ENCODE measurements around the gene JMJD6. TPM values are rescaled to one million over a fixed set of nuclear protein-coding genes. Genes with fewer than 3 reads are reported as not detected.
A peak's percentile ranks its signal among the peaks of the same experiment; 100 is the strongest.

The JMJD6 gene
- total and polyA plus RNA-seq, 2 of the 8 experiments (the other 6 are each of a cell fraction or from before 2014, with no cell fraction given) = 8.6 to 18.6 TPM

- no peak for TF ChIP-seq ATF2 (IDR thresholded peaks at IDR 0.05; ENCODE audit: low read length)
- TF ChIP-seq RNF2 (IDR thresholded peaks at IDR 0.05; ENCODE audit: borderline replicate concordance, low read depth, low read length, missing control alignments, poor library complexity, severe bottlenecking) = no peak
- peak; percentile 75; the same call in 1 of the 2 replicates for TF ChIP-seq KDM5A (IDR thresholded peaks at IDR 0.05; ENCODE audit: low read length)
- no peak for TF ChIP-seq TCF12 (IDR thresholded peaks at IDR 0.05; ENCODE audit: low read depth, low read length)
- no peak for TF ChIP-seq SP1 (IDR thresholded peaks at IDR 0.05; ENCODE audit: low read depth, low read length)
- no peak for TF ChIP-seq CHD2 (IDR thresholded peaks at IDR 0.05; ENCODE audit: low read length)
- TF ChIP-seq SAP30 (IDR thresholded peaks at IDR 0.05; ENCODE audit: insufficient read depth, insufficient replicate concordance, low read length) = peak; percentile 48
- TF ChIP-seq RFX5 (IDR thresholded peaks at IDR 0.05; ENCODE audit: borderline replicate concordance, low read depth, low read length) = no peak
- peak; percentile 70 to 93; a peak in 2 of 3 replicates for TF ChIP-seq POLR2A (IDR thresholded peaks at IDR 0.05; ENCODE audit: control extremely low read depth in 1 of 2, low read depth in 2 of 2, low read length in 2 of 2)
- TF ChIP-seq ASH2L (IDR thresholded peaks at IDR 0.05; ENCODE audit: low read length) = peak; percentile 35
- 0 out of 2 replicates have a peak, but pooled peaks have one; percentile 34 for TF ChIP-seq GABPA (IDR thresholded peaks at IDR 0.05; ENCODE audit: borderline replicate concordance, insufficient read depth, low read length)
- TF ChIP-seq POU5F1 (IDR thresholded peaks at IDR 0.05; ENCODE audit: low read depth, low read length) = no peak
- TF ChIP-seq POLR2AphosphoS5 (IDR thresholded peaks at IDR 0.05; ENCODE audit: low read depth, low read length) = peak; percentile 89
- TF ChIP-seq RAD21 (IDR thresholded peaks at IDR 0.05 in 1 of 2, conservative IDR thresholded peaks at IDR 0.05 in 1 of 2; ENCODE audit: low read depth in 2 of 2, low read length in 2 of 2) = peak; percentile 17 to 48; a peak in 2 of 4 replicates
- TF ChIP-seq TBP (IDR thresholded peaks at IDR 0.05; ENCODE audit: low read depth, low read length) = peak; percentile 39; the same call in 1 of the 2 replicates
- peak; percentile 82 for TF ChIP-seq E2F6 (IDR thresholded peaks at IDR 0.05)
- TF ChIP-seq PHF8 (conservative IDR thresholded peaks at IDR 0.05; ENCODE audit: low read depth, low read length) = peak; percentile 94
- peak; percentile 79 for TF ChIP-seq TAF7 (optimal IDR thresholded peaks at IDR 0.05; ENCODE audit: borderline replicate concordance, low read depth, low read length)
- TF ChIP-seq, protein P1, sequence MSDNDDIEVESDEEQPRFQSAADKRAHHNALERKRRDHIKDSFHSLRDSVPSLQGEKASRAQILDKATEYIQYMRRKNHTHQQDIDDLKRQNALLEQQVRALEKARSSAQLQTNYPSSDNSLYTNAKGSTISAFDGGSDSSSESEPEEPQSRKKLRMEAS (IDR thresholded peaks at IDR 0.05) = peak; percentile 89
Observed at GRCh38 chr17:76726776-76727718, 641 bp upstream of the JMJD6 start, which contains the start of gene METTL23 (continued).

Measured in H1 (cell line).